Neutrophil (primary cell): ENCODE measurements around the gene RBM33.
A peak's percentile ranks its signal among the peaks of the same experiment; 100 is the strongest.

Experiments
- H3K27ac ChIP-seq: fragments of 200-600 bp; sonication (generic); 2 replicates; pipeline ENCODE4 v1.5.1; 2016; ENCODE audit warnings: mild to moderate bottlenecking, moderate library complexity
- H3K27me3 ChIP-seq: fragments of 200-600 bp; sonication (generic); 2 replicates; pipeline ENCODE4 v1.6.0; 2016; ENCODE audit warnings: mild to moderate bottlenecking
- H3K36me3 ChIP-seq: fragments of 200-600 bp; sonication (generic); 2 replicates; pipeline ENCODE4 v1.5.1; 2017
- H3K4me1 ChIP-seq, 2 experiments: fragments of 200-600 bp in 1 of 2; sonication (generic) in 1 of 2; 1 replicate in 1 of 2; 2 replicates in 1 of 2; pipeline versions ENCODE4 v1.5.1 to v1.6.1; 2013 to 2016; ENCODE audit warnings: low read depth in 1 of 2, low read length in 1 of 2, mild to moderate bottlenecking in 1 of 2, moderate library complexity in 1 of 2; ENCODE audit not compliant: control insufficient read depth in 1 of 2, insufficient read depth in 1 of 2
- H3K4me3 ChIP-seq, 2 experiments: fragments of 200-600 bp in 1 of 2; sonication (generic) in 1 of 2; 1 replicate in 1 of 2; 2 replicates in 1 of 2; pipeline ENCODE4 v1.5.1; 2013 to 2016; ENCODE audit warnings: low read depth in 1 of 2, low read length in 1 of 2, mild to moderate bottlenecking in 1 of 2, moderate library complexity in 1 of 2
- H3K9me3 ChIP-seq: fragments of 200-600 bp; sonication (generic); 2 replicates; pipeline ENCODE4 v1.5.1; 2016
- TF ChIP-seq, protein P1 (sequence below): fragments of 200-600 bp; sonication (generic); IDR thresholded peaks from 2 replicates; pipeline ENCODE4 v1.5.1; 2016; ENCODE audit warnings: antibody characterized with exemption

The RBM33 gene

DNA sequence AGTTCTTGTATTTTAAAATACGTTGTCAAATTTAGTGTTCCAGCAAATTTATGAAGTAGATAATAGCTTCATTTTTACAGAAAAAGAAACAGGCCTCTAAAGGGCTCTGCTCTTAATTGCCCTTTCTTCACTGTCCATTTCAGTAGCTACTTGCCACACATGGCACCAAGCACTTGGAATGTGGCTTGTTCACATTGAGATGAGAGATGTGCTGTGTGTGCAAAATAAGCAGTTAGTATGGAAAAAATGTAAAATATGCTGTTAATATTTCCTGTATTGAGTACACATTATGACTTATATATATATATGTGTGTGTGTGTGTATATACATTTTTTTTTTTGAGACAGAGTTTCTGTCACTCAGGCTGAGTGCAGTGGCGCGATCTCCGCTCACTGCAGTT lies 19.5 kb downstream of the RBM33 start:
- Histone ChIP-seq H3K36me3 (peaks cover 15% of the 10 kb centered on the region), H3K4me3 (no peak overlapping the region), H3K27me3 (no peaks in the 10 kb centered on the region), H3K27ac (no peak overlapping the region), H3K9me3 (no peaks in the 10 kb centered on the region), H3K4me1 (peaks cover 3 to 11% of the 10 kb centered on the region in 2 experiments)
- TF ChIP-seq, protein P1, sequence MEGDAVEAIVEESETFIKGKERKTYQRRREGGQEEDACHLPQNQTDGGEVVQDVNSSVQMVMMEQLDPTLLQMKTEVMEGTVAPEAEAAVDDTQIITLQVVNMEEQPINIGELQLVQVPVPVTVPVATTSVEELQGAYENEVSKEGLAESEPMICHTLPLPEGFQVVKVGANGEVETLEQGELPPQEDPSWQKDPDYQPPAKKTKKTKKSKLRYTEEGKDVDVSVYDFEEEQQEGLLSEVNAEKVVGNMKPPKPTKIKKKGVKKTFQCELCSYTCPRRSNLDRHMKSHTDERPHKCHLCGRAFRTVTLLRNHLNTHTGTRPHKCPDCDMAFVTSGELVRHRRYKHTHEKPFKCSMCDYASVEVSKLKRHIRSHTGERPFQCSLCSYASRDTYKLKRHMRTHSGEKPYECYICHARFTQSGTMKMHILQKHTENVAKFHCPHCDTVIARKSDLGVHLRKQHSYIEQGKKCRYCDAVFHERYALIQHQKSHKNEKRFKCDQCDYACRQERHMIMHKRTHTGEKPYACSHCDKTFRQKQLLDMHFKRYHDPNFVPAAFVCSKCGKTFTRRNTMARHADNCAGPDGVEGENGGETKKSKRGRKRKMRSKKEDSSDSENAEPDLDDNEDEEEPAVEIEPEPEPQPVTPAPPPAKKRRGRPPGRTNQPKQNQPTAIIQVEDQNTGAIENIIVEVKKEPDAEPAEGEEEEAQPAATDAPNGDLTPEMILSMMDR, result no peak

DNA sequence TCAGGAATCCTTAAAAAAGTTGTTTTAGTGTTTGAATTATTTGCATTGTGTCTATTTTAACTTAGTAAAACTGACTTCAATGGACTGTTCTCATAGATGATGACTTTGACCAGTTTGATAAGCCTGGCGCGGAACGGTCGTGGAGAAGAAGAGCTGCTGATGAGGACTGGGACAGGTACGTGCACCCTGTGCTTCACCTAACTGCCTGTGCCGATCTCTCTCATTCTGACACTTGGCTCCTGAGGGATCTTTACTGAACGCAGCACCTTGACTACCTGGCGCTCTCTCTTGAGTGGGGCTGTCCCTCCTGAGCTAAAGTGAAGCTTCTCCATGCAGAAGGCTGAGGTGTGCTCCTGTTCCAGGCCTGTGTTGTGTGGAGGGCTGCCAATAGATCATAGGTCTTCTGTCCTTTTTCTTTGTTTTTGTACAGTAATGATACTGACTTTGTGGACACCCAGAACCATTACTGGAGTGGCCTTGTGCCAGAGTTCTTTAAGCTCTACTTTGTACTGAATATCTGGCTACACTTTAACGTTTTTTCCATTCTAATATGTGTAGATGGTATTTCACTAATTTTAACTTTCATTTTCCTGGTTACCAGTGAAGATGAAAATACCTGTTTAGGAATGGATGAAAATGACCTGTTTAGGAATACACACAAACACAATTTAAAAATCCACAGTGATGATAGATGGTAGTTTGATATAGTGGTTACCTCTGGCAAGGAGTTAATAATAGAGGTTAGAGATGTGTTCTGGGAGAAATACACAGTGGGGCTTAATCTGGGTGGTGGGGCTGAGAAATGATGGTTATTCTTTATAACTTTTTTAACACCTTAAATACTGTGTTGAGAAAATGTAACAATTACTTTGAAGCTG lies 20.9 kb downstream of the RBM33 start:
- H3K4me1 ChIP-seq, result peaks cover 3 to 11% of the 10 kb centered on the region in 2 experiments
- no peak overlapping the region for H3K4me3 ChIP-seq
- no peak overlapping the region for H3K27ac ChIP-seq
- no peaks in the 10 kb centered on the region for H3K27me3 ChIP-seq
- no peaks in the 10 kb centered on the region for H3K9me3 ChIP-seq
- TF ChIP-seq, protein P1, result no peak
- peaks cover 23% of the 10 kb centered on the region for H3K36me3 ChIP-seq

DNA sequence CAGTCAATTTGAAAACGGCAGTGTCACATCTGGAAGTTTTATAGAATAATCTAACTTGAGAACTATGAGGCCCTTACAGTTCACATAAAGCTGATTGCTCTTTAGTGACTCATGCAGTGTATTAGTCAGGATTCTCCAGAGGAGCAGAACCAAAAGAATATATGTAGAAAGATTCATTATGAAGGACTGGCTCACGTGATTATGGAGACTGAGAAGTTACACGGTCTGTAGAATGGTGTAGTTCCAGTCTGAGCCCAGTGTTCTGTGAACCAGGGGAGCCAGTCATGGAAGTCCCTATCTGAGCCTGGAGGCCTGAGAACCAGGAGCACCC lies 21.5 kb downstream of the RBM33 start:
- peak overlapping the region; percentile 14 for H3K27ac ChIP-seq
- peaks cover 23% of the 10 kb centered on the region for H3K36me3 ChIP-seq
- no peaks in the 10 kb centered on the region for H3K27me3 ChIP-seq

DNA sequence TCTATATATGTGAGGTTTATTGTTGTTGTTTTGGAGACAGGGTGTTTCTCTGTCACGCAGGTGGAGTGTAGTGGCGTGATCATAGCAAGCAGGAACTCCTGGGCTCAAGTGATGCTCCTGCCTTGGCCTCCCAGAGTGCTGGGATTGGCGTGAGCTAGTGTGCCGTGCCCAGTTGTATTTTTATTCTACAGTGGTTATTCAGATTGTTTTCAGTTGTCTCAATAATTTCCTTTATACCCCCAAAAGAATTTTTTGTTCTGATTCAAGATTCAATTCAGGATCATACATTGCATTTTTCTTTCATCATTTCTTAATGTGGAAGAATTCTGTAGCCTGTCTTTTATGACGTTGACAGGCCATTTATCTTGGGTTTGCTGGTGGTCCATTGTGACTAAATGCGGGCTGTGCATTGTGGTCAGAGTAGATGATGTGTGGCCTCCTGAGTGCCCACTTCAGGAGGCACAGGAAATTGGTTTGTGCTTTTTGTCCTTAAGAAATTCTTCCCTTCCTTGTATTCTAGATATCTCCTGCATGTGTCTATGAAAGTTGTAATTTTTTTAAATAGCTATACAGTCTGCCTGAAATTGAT lies 22.9 kb downstream of the RBM33 start:
- TF ChIP-seq, protein P1, result no peak
- Histone ChIP-seq H3K27ac (no peak overlapping the region), H3K4me3 (no peak overlapping the region), H3K36me3 (peaks cover 23% of the 10 kb centered on the region), H3K4me1 (peaks cover 3 to 9% of the 10 kb centered on the region in 2 experiments), H3K27me3 (no peaks in the 10 kb centered on the region), H3K9me3 (no peaks in the 10 kb centered on the region)

More for the DNA sequence above, 21.5 kb downstream of the RBM33 start:
- H3K9me3 ChIP-seq, result no peaks in the 10 kb centered on the region
- no peak overlapping the region for H3K4me3 ChIP-seq
- peaks cover 3 to 11% of the 10 kb centered on the region in 2 experiments for H3K4me1 ChIP-seq
- TF ChIP-seq, protein P1, result no peak

DNA sequence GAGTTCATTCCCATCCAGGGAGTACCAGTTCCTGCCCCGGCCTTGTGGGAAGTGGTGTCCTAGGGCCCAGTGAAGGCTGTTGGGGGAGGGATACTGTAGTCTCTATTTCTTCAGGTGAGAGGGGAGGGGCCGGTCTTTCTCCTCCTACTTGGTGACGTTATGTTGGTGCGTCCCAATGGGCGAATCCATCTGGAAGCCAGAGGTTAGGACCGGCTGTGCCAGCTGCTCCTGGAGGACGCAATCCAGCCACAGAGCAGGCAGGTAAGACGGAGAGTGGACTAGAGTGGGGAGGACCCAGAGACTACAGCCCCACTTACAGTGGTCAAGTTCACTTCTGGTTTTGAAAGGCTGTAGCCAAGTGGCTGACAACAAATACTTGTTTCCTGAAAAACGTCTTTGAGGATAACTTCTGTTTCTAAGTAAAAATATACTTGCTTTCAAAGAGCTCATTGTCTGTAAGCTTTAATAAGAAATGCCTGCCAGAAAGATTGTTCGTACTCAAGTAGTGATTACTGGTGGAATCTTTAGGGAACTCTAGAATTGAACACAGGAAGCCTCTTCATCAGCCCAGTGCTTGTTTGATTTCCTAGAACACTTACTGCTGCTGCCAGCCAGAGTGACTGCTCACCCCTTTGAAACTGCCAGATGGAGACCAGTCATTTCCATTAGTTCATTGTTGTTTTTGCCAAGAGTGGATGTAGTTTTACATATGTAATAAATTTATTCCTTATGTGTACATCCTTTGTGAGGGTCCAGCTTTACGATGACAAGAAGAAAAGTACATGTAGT lies 25.4 kb downstream of the RBM33 start:
- no peak overlapping the region for H3K4me3 ChIP-seq
- peaks cover 3 to 8% of the 10 kb centered on the region in 2 experiments for H3K4me1 ChIP-seq
- TF ChIP-seq, protein P1, result no peak
- H3K27me3 ChIP-seq, result no peaks in the 10 kb centered on the region
- H3K36me3 ChIP-seq, result peaks cover 39% of the 10 kb centered on the region
- no peaks in the 10 kb centered on the region for H3K9me3 ChIP-seq
- H3K27ac ChIP-seq, result peak overlapping the region; percentile 41
